IPS-18c (cell line): ENCODE measurements around the gene SNX20.

Experiments
- H3K4me3 ChIP-seq: 2 replicates; pipeline ENCODE4 v1.7.0; 2013; ENCODE audit warnings: low read depth, mild to moderate bottlenecking, low read length, moderate library complexity; ENCODE audit not compliant: insufficient read depth
- H3K9me3 ChIP-seq: one replicate; pipeline ENCODE4 v1.6.1; 2013; ENCODE audit warnings: mild to moderate bottlenecking, low read length, moderate library complexity; ENCODE audit not compliant: control insufficient read depth, insufficient read depth

Gene SNX20

GRCh38 chr16:50646345-50646744 is 34.8 kb downstream of the SNX20 start:
- no peak overlapping the region for H3K4me3 ChIP-seq

GRCh38 chr16:50645563-50646220 is 35.4 kb downstream of the SNX20 start:
- Histone ChIP-seq H3K9me3 (no peaks in the 10 kb centered on the region), H3K4me3 (no peak overlapping the region)

More at GRCh38 chr16:50646345-50646744, 34.8 kb downstream of the SNX20 start:
- no peaks in the 10 kb centered on the region for H3K9me3 ChIP-seq

GRCh38 chr16:50644729-50645128 is 36.4 kb downstream of the SNX20 start:
- Histone ChIP-seq H3K4me3 (no peak overlapping the region), H3K9me3 (peaks cover 2% of the 10 kb centered on the region)

- peaks cover 2% of the 10 kb centered on the region for H3K9me3 ChIP-seq
- H3K4me3 ChIP-seq = no peak overlapping the region
These were observed 36.9 kb downstream of the SNX20 start for GRCh38 chr16:50644245-50644644.

- H3K4me3 ChIP-seq = no peak overlapping the region
These were observed 37.9 kb downstream of the SNX20 start for GRCh38 chr16:50643192-50643591.

GRCh38 chr16:50642349-50642748 is 38.8 kb downstream of the SNX20 start:
- H3K9me3 ChIP-seq = peaks cover 2% of the 10 kb centered on the region
- H3K4me3 ChIP-seq = no peak overlapping the region

More at GRCh38 chr16:50643192-50643591, 37.9 kb downstream of the SNX20 start:
- H3K9me3 ChIP-seq = peaks cover 2% of the 10 kb centered on the region

GRCh38 chr16:50641818-50642187 is 39.3 kb downstream of the SNX20 start:
- H3K9me3 ChIP-seq = peaks cover 2% of the 10 kb centered on the region
- H3K4me3 ChIP-seq = no peak overlapping the region

- Histone ChIP-seq H3K9me3 (peaks cover 2% of the 10 kb centered on the region), H3K4me3 (no peak overlapping the region)
These were observed 39.9 kb downstream of the SNX20 start for GRCh38 chr16:50640919-50641817.

- no peak overlapping the region for H3K4me3 ChIP-seq
These were observed 40.7 kb downstream of the SNX20 start for GRCh38 chr16:50640391-50640790.

GRCh38 chr16:50638816-50639670 is 42.1 kb downstream of the SNX20 start:
- no peak overlapping the region for H3K4me3 ChIP-seq
- H3K9me3 ChIP-seq = peaks cover 2% of the 10 kb centered on the region

More at GRCh38 chr16:50640391-50640790, 40.7 kb downstream of the SNX20 start:
- H3K9me3 ChIP-seq = peaks cover 2% of the 10 kb centered on the region

- H3K4me3 ChIP-seq = no peak overlapping the region
- H3K9me3 ChIP-seq = peaks cover 2% of the 10 kb centered on the region
These were observed 43.2 kb downstream of the SNX20 start for GRCh38 chr16:50637716-50638602.

GRCh38 chr16:50636753-50637374 is 44.2 kb downstream of the SNX20 start:
- no peak overlapping the region for H3K4me3 ChIP-seq
- peaks cover 2% of the 10 kb centered on the region for H3K9me3 ChIP-seq

GRCh38 chr16:50635505-50636392 is 45.4 kb downstream of the SNX20 start:
- H3K9me3 ChIP-seq = peaks cover 2% of the 10 kb centered on the region
- no peak overlapping the region for H3K4me3 ChIP-seq

GRCh38 chr16:50634947-50635346 is 46.2 kb downstream of the SNX20 start:
- no peak overlapping the region for H3K4me3 ChIP-seq
- peaks cover 2% of the 10 kb centered on the region for H3K9me3 ChIP-seq

GRCh38 chr16:50634090-50634489 is 47.0 kb downstream of the SNX20 start:
- no peak overlapping the region for H3K4me3 ChIP-seq
- no peaks in the 10 kb centered on the region for H3K9me3 ChIP-seq
